GM23248 (cell line): ENCODE data around the gene GRK3.

ENCODE experiments used
- EZH2 ChIP-seq: fragments of 200-600 bp; sonication (generic); IDR thresholded peaks from 2 replicates; pipeline ENCODE4 v1.6.1; 2018; ENCODE audit warnings: antibody characterized with exemption, mild to moderate bottlenecking; ENCODE audit not compliant: insufficient read depth, poor library complexity, severe bottlenecking
- EZH2phosphoT487 ChIP-seq: fragments of 200-600 bp; sonication (generic); IDR thresholded peaks from 2 replicates; pipeline ENCODE4 v1.6.1; 2018; ENCODE audit warnings: antibody characterized with exemption, moderate library complexity, mild to moderate bottlenecking, low read depth; ENCODE audit not compliant: insufficient read depth

- TF ChIP-seq EZH2, result no peak
- TF ChIP-seq EZH2phosphoT487, result no peak
Measured at GRCh38 chr22:25645964-25646363, 81.5 kb downstream of the GRK3 start.
